Neural progenitor cell (in vitro differentiated cells): ENCODE results near the gene HAT1. TPM values are rescaled to one million over a fixed set of nuclear protein-coding genes. Genes with fewer than 3 reads are reported as not detected.

Experiments used
- DNase-seq: peaks from one replicate; pipeline ENCODE4 v3.0.0-alpha.2; 2016; ENCODE audit warnings: low spot score
- H2AFZ ChIP-seq: fragments of 200-600 bp; sonication (generic); replicated peaks from 2 replicates; pipeline ENCODE4 v1.6.1; 2016; ENCODE audit warnings: antibody characterized with exemption
- H3F3A ChIP-seq: fragments of 200-600 bp; sonication (generic); 2 replicates; pipeline ENCODE4 v1.6.1; 2016; ENCODE audit warnings: antibody characterized with exemption, low read depth
- H3K27ac ChIP-seq: fragments of 200-600 bp; sonication (generic); 2 replicates; pipeline ENCODE4 v1.5.1; 2016; ENCODE audit warnings: mild to moderate bottlenecking
- H3K27me3 ChIP-seq: fragments of 200-600 bp; sonication (generic); 2 replicates; pipeline ENCODE4 v1.6.1; 2016; ENCODE audit warnings: mild to moderate bottlenecking, moderate library complexity
- H3K36me3 ChIP-seq: fragments of 200-600 bp; sonication (generic); 2 replicates; pipeline ENCODE4 v1.5.1; 2016
- H3K4me1 ChIP-seq: fragments of 200-600 bp; sonication (generic); 2 replicates; pipeline ENCODE4 v1.6.1; 2016; ENCODE audit warnings: mixed run types
- H3K4me2 ChIP-seq: fragments of 200-600 bp; sonication (generic); 2 replicates; pipeline ENCODE4 v1.6.1; 2016
- H3K4me3 ChIP-seq: fragments of 200-600 bp; sonication (generic); 2 replicates; pipeline ENCODE4 v1.5.1; 2016
- H3K79me2 ChIP-seq: fragments of 200-600 bp; sonication (generic); 2 replicates; pipeline ENCODE4 v1.6.1; 2016; ENCODE audit warnings: low read depth
- H3K9ac ChIP-seq: fragments of 200-600 bp; sonication (generic); 2 replicates; pipeline ENCODE4 v1.6.1; 2016
- H3K9me3 ChIP-seq: fragments of 200-600 bp; sonication (generic); 2 replicates; pipeline ENCODE4 v1.5.1; 2016; ENCODE audit warnings: low read depth
- H4K20me1 ChIP-seq: fragments of 200-600 bp; sonication (generic); 2 replicates; pipeline ENCODE4 v1.6.1; 2016; ENCODE audit warnings: low read depth
- H3K27ac Mint-ChIP-seq: 3 replicates; pipeline ENCODE4 v1.8.0; 2021; ENCODE audit warnings: mixed read lengths
- H3K27me3 Mint-ChIP-seq: 2 replicates; pipeline ENCODE4 v1.8.0; 2022; ENCODE audit warnings: low read depth, mild to moderate bottlenecking, inconsistent platforms, moderate library complexity, mixed read lengths; ENCODE audit not compliant: insufficient read depth
- H3K36me3 Mint-ChIP-seq: 3 replicates; pipeline ENCODE4 v1.8.0; 2021; ENCODE audit warnings: mixed read lengths
- H3K4me1 Mint-ChIP-seq: 3 replicates; pipeline ENCODE4 v1.8.0; 2021; ENCODE audit warnings: mixed read lengths
- H3K4me3 Mint-ChIP-seq: 3 replicates; pipeline ENCODE4 v1.8.0; 2021; ENCODE audit warnings: mild to moderate bottlenecking, moderate library complexity, mixed read lengths
- H3K9me3 Mint-ChIP-seq: 3 replicates; pipeline ENCODE4 v1.8.0; 2020; ENCODE audit warnings: mixed read lengths
- CTCF ChIP-seq: fragments of 200-600 bp; sonication (generic); IDR thresholded peaks from 2 replicates; pipeline ENCODE4 v1.5.1; 2017; ENCODE audit warnings: antibody characterized with exemption, mild to moderate bottlenecking
- EZH2 ChIP-seq: fragments of 200-600 bp; sonication (generic); IDR thresholded peaks from 2 replicates; pipeline ENCODE4 v1.6.1; 2017; ENCODE audit warnings: antibody characterized with exemption, mild to moderate bottlenecking, moderate library complexity
- EZH2phosphoT487 ChIP-seq: fragments of 200-600 bp; sonication (generic); IDR thresholded peaks from 2 replicates; pipeline ENCODE4 v1.6.1; 2017; ENCODE audit warnings: antibody characterized with exemption
- total RNA-seq: library from RNA; depleted of rRNA; stranded (reverse); fragments of >200 nt; gene quantifications from 2 replicates; pipeline ENCODE4 v1.2.3, GENCODE V29; 2015; ENCODE audit warnings: low replicate concordance

The HAT1 gene
- total RNA-seq, 1 donor from 2014 or later = 109 TPM

GRCh38 chr2:171882089-171882769 lies 40.0 kb upstream of the HAT1 start:
- no peaks in the 10 kb centered on the region for H3K27me3 ChIP-seq
- Mint-ChIP-seq H3K27me3 (no peaks in the 10 kb centered on the region), H3K36me3 (peaks cover 4% of the 10 kb centered on the region), H3K4me3 (no peak overlapping the region), H3K27ac (no peak overlapping the region), H3K9me3 (no peaks in the 10 kb centered on the region), H3K4me1 (peaks cover 16% of the 10 kb centered on the region)
- H3K4me3 ChIP-seq = no peak overlapping the region
- TF ChIP-seq EZH2phosphoT487 (no peak), CTCF (no peak), EZH2 (no peak)
- no peak for DNase-seq
- H3K9ac ChIP-seq = no peak overlapping the region
- H3K9me3 ChIP-seq = no peaks in the 10 kb centered on the region
- no peaks in the 10 kb centered on the region for H3K79me2 ChIP-seq
- no peaks in the 10 kb centered on the region for H4K20me1 ChIP-seq
- no peaks in the 10 kb centered on the region for H3F3A ChIP-seq
- no peak overlapping the region for H3K27ac ChIP-seq
- H2AFZ ChIP-seq = no peak overlapping the region
- H3K4me1 ChIP-seq = peaks cover 7% of the 10 kb centered on the region
- H3K4me2 ChIP-seq = no peak overlapping the region
- no peaks in the 10 kb centered on the region for H3K36me3 ChIP-seq

GRCh38 chr2:171883275-171883893 lies 38.9 kb upstream of the HAT1 start:
- Mint-ChIP-seq H3K4me1 (peaks cover 14% of the 10 kb centered on the region), H3K27me3 (no peaks in the 10 kb centered on the region), H3K4me3 (no peak overlapping the region), H3K9me3 (no peaks in the 10 kb centered on the region), H3K27ac (no peak overlapping the region), H3K36me3 (peaks cover 4% of the 10 kb centered on the region)
- Histone ChIP-seq H3K4me1 (peaks cover 7% of the 10 kb centered on the region), H2AFZ (no peak overlapping the region), H3K4me2 (no peak overlapping the region), H3F3A (no peaks in the 10 kb centered on the region), H3K27me3 (no peaks in the 10 kb centered on the region), H3K9ac (no peak overlapping the region), H3K36me3 (no peaks in the 10 kb centered on the region), H4K20me1 (no peaks in the 10 kb centered on the region), H3K4me3 (no peak overlapping the region), H3K9me3 (no peaks in the 10 kb centered on the region), H3K79me2 (no peaks in the 10 kb centered on the region), H3K27ac (no peak overlapping the region)
- TF ChIP-seq EZH2phosphoT487 (no peak), EZH2 (no peak), CTCF (no peak)
- no peak for DNase-seq

GRCh38 chr2:171889333-171889732 lies 32.9 kb upstream of the HAT1 start:
- Mint-ChIP-seq H3K27me3 (peaks cover 3% of the 10 kb centered on the region), H3K27ac (no peak overlapping the region), H3K4me3 (no peak overlapping the region), H3K4me1 (peaks cover 8% of the 10 kb centered on the region), H3K36me3 (peaks cover 15% of the 10 kb centered on the region), H3K9me3 (no peaks in the 10 kb centered on the region)
- H3F3A ChIP-seq = peaks cover 10% of the 10 kb centered on the region
- no peaks in the 10 kb centered on the region for H3K4me1 ChIP-seq
- H3K9me3 ChIP-seq = no peaks in the 10 kb centered on the region
- DNase-seq = no peak
- no peak overlapping the region for H2AFZ ChIP-seq
- H3K27ac ChIP-seq = no peak overlapping the region
- no peak overlapping the region for H3K4me3 ChIP-seq
- H4K20me1 ChIP-seq = no peaks in the 10 kb centered on the region
- H3K27me3 ChIP-seq = no peaks in the 10 kb centered on the region
- H3K4me2 ChIP-seq = no peak overlapping the region
- no peak overlapping the region for H3K9ac ChIP-seq
- TF ChIP-seq EZH2 = no peak
- TF ChIP-seq CTCF = no peak
- TF ChIP-seq EZH2phosphoT487 = no peak
- H3K36me3 ChIP-seq = no peaks in the 10 kb centered on the region
- no peaks in the 10 kb centered on the region for H3K79me2 ChIP-seq
